GM12878 (cell line): Measurements from ENCODE around the gene PITPNM2. TPM values are rescaled to one million over a fixed set of nuclear protein-coding genes. Genes with fewer than 3 reads are reported as not detected.

Experiments used
- ATAC-seq: fragments of 200-7000 bp; cut with Tn5 transposase; 3 replicates; pipeline ENCODE4 v1.9.1; 2020; ENCODE audit warnings: mild to moderate bottlenecking, moderate library complexity
- BruUV-seq: library from RNA; stranded (reverse); fragments of 400-500 nt; replicated peaks from 2 replicates; lab custom pipeline; 2021; lab: Mats Ljungman, UMichigan
- CTCF ChIA-PET: fragments of 300-600 bp; sonication (Branson Sonifier 250); formaldehyde crosslinking; extraction: SDS; loops from one replicate; lab custom pipeline; 2021; ENCODE audit warnings: inconsistent platforms; lab: Yijun Ruan, JAX
- POLR2A ChIA-PET: fragments of 350-600 bp; formaldehyde crosslinking; extraction: SDS; loops from one replicate; lab custom pipeline; 2021; ENCODE audit warnings: inconsistent platforms; lab: Charles Lee
- RAD21 ChIA-PET: fragments of 300-600 bp; sonication (Branson Sonifier 250); formaldehyde crosslinking; loops from one replicate; lab custom pipeline; 2023; ENCODE audit warnings: antibody characterized with exemption; ENCODE audit not compliant: unreplicated experiment; lab: Charles Lee
- SMC1A ChIA-PET: fragments of 300-600 bp; sonication (Branson Sonifier 250); formaldehyde crosslinking; loops from one replicate; lab custom pipeline; 2023; ENCODE audit not compliant: unreplicated experiment, uncharacterized antibody; lab: Charles Lee
- DNase-seq: peaks from one replicate; pipeline ENCODE4 v3.0.0-alpha.2; 2011; ENCODE audit warnings: low read depth, low spot score
- FAIRE-seq: peaks from 3 replicates; lab custom pipeline; 2011; peaks lifted over from hg19 to GRCh38; lab: Jason Lieb, UNC
- H2AFZ ChIP-seq: 2 replicates; pipeline ENCODE4 v1.6.0; 2011; ENCODE audit warnings: low read depth, low read length, control low read depth; ENCODE audit not compliant: control insufficient read depth
- H3K27ac ChIP-seq: 2 replicates; pipeline ENCODE4 v1.5.1; 2011; ENCODE audit warnings: control low read depth; ENCODE audit not compliant: control insufficient read depth, insufficient read depth
- H3K27me3 ChIP-seq, 2 experiments: replicated peaks in 1 of 2; 2 replicates each; pipeline versions ENCODE4 v1.6.0 to v1.6.1; 2011; ENCODE audit warnings: low read length in 1 of 2; ENCODE audit not compliant: control insufficient read depth in 2 of 2, insufficient read depth in 2 of 2
- H3K36me3 ChIP-seq, 2 experiments: 2 replicates each; pipeline ENCODE4 v1.5.1; 2011; ENCODE audit warnings: low read length in 1 of 2; ENCODE audit not compliant: control insufficient read depth in 2 of 2, insufficient read depth in 2 of 2
- H3K4me1 ChIP-seq: 2 replicates; pipeline ENCODE4 v1.6.1; 2011; ENCODE audit warnings: mild to moderate bottlenecking, low read length, moderate library complexity, mixed read lengths; ENCODE audit not compliant: control insufficient read depth, insufficient read depth
- H3K4me2 ChIP-seq: 2 replicates; pipeline ENCODE4 v1.6.0; 2011; ENCODE audit warnings: control low read depth; ENCODE audit not compliant: control insufficient read depth, insufficient read depth
- H3K4me3 ChIP-seq: fragments of 200-600 bp; sonication (generic); 2 replicates; pipeline ENCODE4 v1.5.1; 2016
- H3K79me2 ChIP-seq: 2 replicates; pipeline ENCODE4 v1.6.0; 2011; ENCODE audit warnings: low read length; ENCODE audit not compliant: control insufficient read depth, insufficient read depth
- H3K9ac ChIP-seq: 2 replicates; pipeline ENCODE4 v1.8.0; 2011; ENCODE audit warnings: low read length, control low read depth, mixed read lengths; ENCODE audit not compliant: control insufficient read depth, insufficient read depth
- H3K9me3 ChIP-seq: replicated peaks from 3 replicates; pipeline ENCODE4 v1.5.1; 2011; ENCODE audit warnings: mild to moderate bottlenecking, low read length; ENCODE audit not compliant: control insufficient read depth, insufficient read depth
- H4K20me1 ChIP-seq: 2 replicates; pipeline ENCODE4 v1.6.0; 2011; ENCODE audit not compliant: control insufficient read depth, insufficient read depth
- CBX3 ChIP-seq: fragments of 200-600 bp; sonication (generic); IDR thresholded peaks from 2 replicates; pipeline ENCODE4 v1.6.1; 2016; ENCODE audit warnings: low read depth, borderline replicate concordance
- CBX5 ChIP-seq: sonication (generic); IDR thresholded peaks from 2 replicates; pipeline ENCODE4 v1.6.1; 2016; ENCODE audit warnings: low read depth, moderate library complexity, mild to moderate bottlenecking, inconsistent platforms
- CUX1 ChIP-seq: IDR thresholded peaks from 2 replicates; pipeline ENCODE4 v1.6.1; 2012; ENCODE audit warnings: improper control_type of control experiment, low read depth, low read length; ENCODE audit not compliant: insufficient replicate concordance
- E2F4 ChIP-seq: IDR thresholded peaks from 2 replicates; pipeline ENCODE4 v1.6.1; 2012; ENCODE audit warnings: low read depth, low read length, improper control_type of control experiment
- HCFC1 ChIP-seq: fragments of 150-350 bp; IDR thresholded peaks from 2 replicates; pipeline ENCODE4 v1.6.1; 2014; ENCODE audit warnings: low read length
- IRF3 ChIP-seq: fragments of 450-650 bp; IDR thresholded peaks from 2 replicates; pipeline ENCODE4 v1.6.1; 2014; ENCODE audit warnings: mild to moderate bottlenecking
- NBN ChIP-seq: fragments of 450-650 bp; IDR thresholded peaks from 2 replicates; pipeline ENCODE4 v1.6.1; 2016
- SMARCA5 ChIP-seq: fragments of 450-650 bp; IDR thresholded peaks from 2 replicates; pipeline ENCODE4 v1.6.1; 2017; ENCODE audit warnings: mild to moderate bottlenecking
- TCF7 ChIP-seq: IDR thresholded peaks from 2 replicates; pipeline ENCODE4 v1.6.1; 2014; ENCODE audit warnings: antibody characterized with exemption, borderline replicate concordance
- ZBED1 ChIP-seq: IDR thresholded peaks from 2 replicates; pipeline ENCODE4 v1.6.1; 2016; ENCODE audit warnings: borderline replicate concordance
- ZBTB11 ChIP-seq: fragments of 450-650 bp; formaldehyde crosslinking; IDR thresholded peaks from 2 replicates; pipeline ENCODE4 v1.5.0; 2022; ENCODE audit warnings: mild to moderate bottlenecking, missing genetic modification characterization
- ZNF24 ChIP-seq: fragments of 450-650 bp; IDR thresholded peaks from 2 replicates; pipeline ENCODE4 v1.6.1; 2017; ENCODE audit warnings: antibody characterized with exemption, mild to moderate bottlenecking
- WGBS: methylation state at CpG from one replicate; pipeline ENCODE4 v1.1.6; 2016; ENCODE audit warnings: low lambda C conversion rate; ENCODE audit not compliant: insufficient replicate concordance, insufficient coverage; ENCODE audit errors: missing lambda C conversion rate; 5-methylcytosine and 5-hydroxymethylcytosine counted together
- in situ Hi-C: fragments of 300-500 bp; cut with MboI; formaldehyde crosslinking; loops from 9 replicates; pipeline ENCODE4 v1.14.3; 2018; ENCODE audit warnings: mixed read lengths
- intact Hi-C: fragments of 100-400 bp; cut with micrococcal nuclease; formaldehyde crosslinking; loops from one replicate; pipeline ENCODE4 v1.14.2; 2022; ENCODE audit not compliant: unreplicated experiment
- polyA plus RNA-seq, 11 experiments: library from polyadenylated mRNA; depleted of rRNA in 4 of 11; unstranded in 6 of 11; stranded (reverse) in 5 of 11; fragments of >200 nt; fragmentation: Nextera tagmentation in 4 of 11; fragmentation: Illumina TruSeq in 1 of 11; extraction: Ambion mirVana in 4 of 11; extraction: Trizol in 1 of 11; gene quantifications; 1 replicate in 1 of 11; 2 replicates in 10 of 11; pipeline versions ENCODE4 v1.2.1 to v1.2.3, GENCODE V29; 2011 to 2016; ENCODE audit warnings: inconsistent platforms in 2 of 11, missing spikeins in 2 of 11, low read depth in 1 of 11
- total RNA-seq, 4 experiments: library from RNA; depleted of rRNA in 3 of 4; stranded (reverse); fragments of >200 nt in 3 of 4; fragmentation: Illumina TruSeq in 1 of 4; extraction: Trizol in 1 of 4; gene quantifications; 2 replicates each; pipeline versions ENCODE4 v1.2.1 to v1.2.3, GENCODE V29; 2013 to 2021

The PITPNM2 gene
- total and polyA plus RNA-seq, 10 of the 15 experiments (the other 5 are each of a cell fraction or from before 2014, with no cell fraction given), result 0.03 to 1.0 (median 0.24) TPM; not detected in 1

GRCh38 chr12:123140676-123141614, 9.9 kb downstream of the PITPNM2 start:
- CTCF ChIA-PET, result no interaction called here
- in situ Hi-C loops (no loop called here), intact Hi-C loops (no loop called here)
- H3K4me2 ChIP-seq, result no peak overlapping the region
- TF ChIP-seq SMARCA5 (no peak), IRF3 (no peak), TCF7 (no peak), HCFC1 (no peak), ZNF24 (no peak), ZBED1 (no peak), NBN (no peak), CUX1 (no peak), ZBTB11 (CRISPR knock-in tag) (no peak), E2F4 (no peak), CBX5 (no peak), CBX3 (no peak)
- TF ChIP-seq, all 136 proteins: peak for 0
- H3K36me3 ChIP-seq, result no peaks in the 10 kb centered on the region
- no peak overlapping the region for H3K4me3 ChIP-seq
- no peaks in the 10 kb centered on the region for H4K20me1 ChIP-seq
- no peak for DNase-seq
- no peak overlapping the region for H2AFZ ChIP-seq
- 77% methylated on average over 6 of the region's 6 CpGs for WGBS
- ChIA-PET RAD21 (no interaction called here), SMC1A (no interaction called here), POLR2A (no interaction called here)
- H3K27ac ChIP-seq, result no peak overlapping the region
- H3K9me3 ChIP-seq, result no peaks in the 10 kb centered on the region
- no TSS peak for BruUV-seq
- H3K9ac ChIP-seq, result no peak overlapping the region
- no peak for ATAC-seq
- H3K79me2 ChIP-seq, result no peaks in the 10 kb centered on the region
- no peaks in the 10 kb centered on the region for H3K4me1 ChIP-seq
- H3K27me3 ChIP-seq, result no peaks in the 10 kb centered on the region
- no peak for FAIRE-seq
